ENCODE data around the gene DCAF10.

The DCAF10 gene

DNA sequence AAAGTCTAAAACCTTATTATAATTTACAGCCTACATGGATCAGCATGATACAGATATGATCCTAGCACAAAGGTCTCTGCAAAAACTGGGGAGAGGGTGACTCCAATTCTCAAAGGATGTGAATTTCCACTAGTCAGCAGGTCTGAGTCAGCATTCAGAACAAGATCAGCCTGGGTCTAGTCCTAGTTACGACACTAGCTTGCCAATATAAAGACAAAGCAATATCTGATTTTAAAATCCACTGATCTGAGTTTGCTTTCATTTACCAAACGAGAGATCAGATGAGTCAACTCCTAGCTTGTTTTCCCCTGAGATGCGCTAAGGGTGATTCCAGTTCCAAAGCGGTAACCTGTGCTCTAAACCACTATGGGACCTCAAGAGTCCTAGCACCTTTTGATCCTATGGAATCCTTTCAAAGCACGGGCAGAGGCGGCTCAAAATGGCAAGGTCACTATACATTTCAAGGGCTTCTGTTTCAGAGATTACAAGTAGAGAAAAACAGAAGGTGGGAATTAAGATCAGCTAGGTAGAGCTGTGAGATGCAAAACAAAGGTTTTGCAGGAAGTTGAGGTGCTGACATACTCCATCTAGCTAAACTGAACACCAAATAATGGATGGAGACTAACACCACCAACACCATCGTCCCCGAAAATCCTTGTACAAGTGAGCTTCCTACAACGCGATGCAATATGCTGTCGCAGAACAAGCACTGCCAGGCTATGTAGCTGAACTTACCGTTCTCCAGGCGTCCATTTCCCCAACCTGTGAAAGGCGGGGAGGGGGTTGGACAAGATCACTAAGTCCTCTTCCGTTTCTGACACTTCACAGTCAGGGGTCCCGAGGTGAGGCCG is 102.4 kb downstream of the DCAF10 start:
- DNase-seq (ENCODE audit: low read depth) = peak; percentile 33
- peak overlapping the region; percentile 83 for H3K4me3 ChIP-seq (ENCODE audit: low read depth, low read length)
- TF ChIP-seq, protein P1, sequence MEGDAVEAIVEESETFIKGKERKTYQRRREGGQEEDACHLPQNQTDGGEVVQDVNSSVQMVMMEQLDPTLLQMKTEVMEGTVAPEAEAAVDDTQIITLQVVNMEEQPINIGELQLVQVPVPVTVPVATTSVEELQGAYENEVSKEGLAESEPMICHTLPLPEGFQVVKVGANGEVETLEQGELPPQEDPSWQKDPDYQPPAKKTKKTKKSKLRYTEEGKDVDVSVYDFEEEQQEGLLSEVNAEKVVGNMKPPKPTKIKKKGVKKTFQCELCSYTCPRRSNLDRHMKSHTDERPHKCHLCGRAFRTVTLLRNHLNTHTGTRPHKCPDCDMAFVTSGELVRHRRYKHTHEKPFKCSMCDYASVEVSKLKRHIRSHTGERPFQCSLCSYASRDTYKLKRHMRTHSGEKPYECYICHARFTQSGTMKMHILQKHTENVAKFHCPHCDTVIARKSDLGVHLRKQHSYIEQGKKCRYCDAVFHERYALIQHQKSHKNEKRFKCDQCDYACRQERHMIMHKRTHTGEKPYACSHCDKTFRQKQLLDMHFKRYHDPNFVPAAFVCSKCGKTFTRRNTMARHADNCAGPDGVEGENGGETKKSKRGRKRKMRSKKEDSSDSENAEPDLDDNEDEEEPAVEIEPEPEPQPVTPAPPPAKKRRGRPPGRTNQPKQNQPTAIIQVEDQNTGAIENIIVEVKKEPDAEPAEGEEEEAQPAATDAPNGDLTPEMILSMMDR (IDR thresholded peaks at IDR 0.05; ENCODE audit: low read depth, low read length) = no peak
- TF ChIP-seq POLR2A (IDR thresholded peaks at IDR 0.05; ENCODE audit: extremely low read depth, insufficient read length) = no peak
- TF ChIP-seq MYC (IDR thresholded peaks at IDR 0.05; ENCODE audit: low read depth, low read length) = no peak
- TF ChIP-seq, protein P2, sequence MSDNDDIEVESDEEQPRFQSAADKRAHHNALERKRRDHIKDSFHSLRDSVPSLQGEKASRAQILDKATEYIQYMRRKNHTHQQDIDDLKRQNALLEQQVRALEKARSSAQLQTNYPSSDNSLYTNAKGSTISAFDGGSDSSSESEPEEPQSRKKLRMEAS (IDR thresholded peaks at IDR 0.05; ENCODE audit: low read depth, low read length) = no peak

DNA sequence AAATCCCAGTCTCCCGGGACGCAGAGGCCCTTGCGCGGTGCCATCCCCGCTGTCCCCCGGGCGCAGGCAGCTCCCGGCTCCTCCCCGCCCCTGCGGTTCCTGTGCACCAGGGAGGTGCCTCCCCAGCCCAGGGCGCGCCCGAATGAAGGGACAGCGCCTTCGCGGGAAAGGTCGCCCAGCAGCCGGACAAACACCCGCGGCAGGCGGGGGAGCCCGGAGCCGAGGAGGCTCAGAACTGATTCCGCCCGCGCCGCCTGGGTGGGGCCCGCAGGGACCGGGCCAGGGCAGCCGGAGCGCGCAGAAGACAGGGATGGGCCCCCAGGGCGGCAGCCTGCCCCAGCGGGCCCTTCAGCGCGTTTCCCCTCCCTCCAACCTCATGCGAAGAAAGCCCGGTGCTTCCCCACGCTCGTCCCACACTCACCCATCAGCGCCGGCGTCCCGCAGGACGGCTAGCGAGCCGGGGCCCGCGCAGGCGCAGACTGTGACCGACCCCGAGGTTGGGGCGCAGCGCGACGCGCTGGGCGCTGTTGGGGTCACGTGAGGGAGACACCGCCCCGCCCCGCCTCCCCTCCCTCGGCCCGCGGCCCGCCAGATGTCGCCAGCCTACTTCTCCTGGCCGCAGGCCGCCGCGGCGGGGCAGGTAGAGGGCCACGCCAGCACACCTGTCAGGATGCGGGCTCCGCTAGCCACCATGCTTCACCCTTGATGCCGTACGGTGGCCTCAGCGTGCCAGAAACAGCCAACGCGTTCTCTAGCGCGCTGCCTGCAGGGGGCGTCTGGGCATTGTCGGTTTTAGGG is 103.2 kb downstream of the DCAF10 start, which contains the start of gene SLC25A51:
TSS of gene SLC25A51 (minus strand) at position 481 of the 798 bp plus-strand sequence. CDS start 15,577 bp downstream, outside the sequence.
- TF ChIP-seq MYC (IDR thresholded peaks at IDR 0.05; ENCODE audit: low read depth, low read length) (peak; percentile 88), POLR2A (IDR thresholded peaks at IDR 0.05; ENCODE audit: extremely low read depth, insufficient read length) (peak; percentile 50)
- TF ChIP-seq, protein P1 (IDR thresholded peaks at IDR 0.05; ENCODE audit: low read depth, low read length) = peak; percentile 67
- TF ChIP-seq, protein P2 (IDR thresholded peaks at IDR 0.05; ENCODE audit: low read depth, low read length) = peak; percentile 72
- peak; percentile 85 for DNase-seq (ENCODE audit: low read depth)
- peak within 1 kb of the TSS; percentile 83 for H3K4me3 ChIP-seq (ENCODE audit: low read depth, low read length)

- no peak for TF ChIP-seq POLR2A (IDR thresholded peaks at IDR 0.05; ENCODE audit: extremely low read depth, insufficient read length)
- no peak for TF ChIP-seq MYC (IDR thresholded peaks at IDR 0.05; ENCODE audit: low read depth, low read length)
- TF ChIP-seq, protein P2 (IDR thresholded peaks at IDR 0.05; ENCODE audit: low read depth, low read length) = no peak
- TF ChIP-seq, protein P1 (IDR thresholded peaks at IDR 0.05; ENCODE audit: low read depth, low read length) = no peak
- H3K4me3 ChIP-seq (ENCODE audit: low read depth, low read length) = peak overlapping the region; percentile 83
- no peak for DNase-seq (ENCODE audit: low read depth)
Measured at GRCh38 chr9:37904445-37905130, 104.0 kb downstream of the DCAF10 start.

GRCh38 chr9:37905131-37905505 is 104.5 kb downstream of the DCAF10 start:
- TF ChIP-seq, protein P1 (IDR thresholded peaks at IDR 0.05; ENCODE audit: low read depth, low read length) = no peak
- TF ChIP-seq POLR2A (IDR thresholded peaks at IDR 0.05; ENCODE audit: extremely low read depth, insufficient read length) = no peak
- TF ChIP-seq MYC (IDR thresholded peaks at IDR 0.05; ENCODE audit: low read depth, low read length) = no peak
- TF ChIP-seq, protein P2 (IDR thresholded peaks at IDR 0.05; ENCODE audit: low read depth, low read length) = no peak
- DNase-seq (ENCODE audit: low read depth) = no peak
- H3K4me3 ChIP-seq (ENCODE audit: low read depth, low read length) = no peak overlapping the region

DNA sequence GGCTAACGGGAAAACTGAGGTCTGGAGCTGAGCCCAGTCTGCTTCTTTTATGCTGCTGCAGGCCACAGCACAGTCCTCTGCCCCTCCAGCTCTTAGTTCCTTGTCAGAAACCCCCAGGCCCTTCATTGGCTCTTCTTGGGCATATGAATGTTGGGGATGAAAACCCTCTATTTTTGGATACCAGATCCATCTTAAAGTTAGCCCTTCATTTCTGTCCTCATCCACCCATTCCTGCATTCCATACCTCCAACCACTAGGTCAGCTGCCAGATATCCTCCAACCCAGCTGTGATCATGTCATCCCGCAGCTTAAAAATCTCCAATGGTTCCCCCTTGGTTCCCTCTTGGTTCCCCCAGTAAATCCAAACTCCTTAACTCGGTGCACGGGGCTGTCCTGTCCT is 105.2 kb downstream of the DCAF10 start:
- no peak overlapping the region for H3K4me3 ChIP-seq (ENCODE audit: low read depth, low read length)
- TF ChIP-seq POLR2A (IDR thresholded peaks at IDR 0.05; ENCODE audit: extremely low read depth, insufficient read length) = no peak
- TF ChIP-seq, protein P2 (IDR thresholded peaks at IDR 0.05; ENCODE audit: low read depth, low read length) = no peak
- TF ChIP-seq MYC (IDR thresholded peaks at IDR 0.05; ENCODE audit: low read depth, low read length) = no peak
- TF ChIP-seq, protein P1 (IDR thresholded peaks at IDR 0.05; ENCODE audit: low read depth, low read length) = no peak
- no peak for DNase-seq (ENCODE audit: low read depth)
